Brain microvascular endothelial cell (primary cell): ENCODE measurements around the gene UPK3BL2.
"Not testable (repeated sequence)": the region's sequence is repeated elsewhere in the genome, so short reads cannot be mapped to it uniquely, and the experiment has no call there.

ENCODE experiments used
- DNase-seq: peaks from one replicate; pipeline ENCODE4 v3.0.0-alpha.2; 2020
- H3K27ac ChIP-seq: fragments of 250-450 bp; sonication (Bioruptor Pico); 2 replicates; pipeline ENCODE4 v1.5.1; 2020; ENCODE audit warnings: mild to moderate bottlenecking, moderate library complexity
- H3K27me3 ChIP-seq: fragments of 250-450 bp; sonication (Bioruptor Pico); replicated peaks from 2 replicates; pipeline ENCODE4 v1.5.1; 2020; ENCODE audit warnings: mild to moderate bottlenecking
- H3K36me3 ChIP-seq: fragments of 250-450 bp; sonication (Bioruptor Pico); replicated peaks from 2 replicates; pipeline ENCODE4 v1.5.1; 2020; ENCODE audit warnings: mild to moderate bottlenecking
- H3K4me3 ChIP-seq: 2 replicates; pipeline ENCODE4 v1.5.1; 2011; ENCODE audit warnings: low read depth, mild to moderate bottlenecking, control low read depth, low read length, moderate library complexity
- CTCF ChIP-seq: IDR thresholded peaks from 2 replicates; pipeline ENCODE4 v1.5.1; 2011; ENCODE audit warnings: low read depth, mild to moderate bottlenecking, moderate library complexity, low read length, control low read depth, inconsistent platforms; ENCODE audit errors: missing control alignments
- in situ Hi-C: cut with HindIII; loops from 2 replicates; pipeline ENCODE4 v1.10.0; 2017; ENCODE audit warnings: low sequenced_read_pairs, low pct_ligation_motif_present

UPK3BL2 gene, protein sequence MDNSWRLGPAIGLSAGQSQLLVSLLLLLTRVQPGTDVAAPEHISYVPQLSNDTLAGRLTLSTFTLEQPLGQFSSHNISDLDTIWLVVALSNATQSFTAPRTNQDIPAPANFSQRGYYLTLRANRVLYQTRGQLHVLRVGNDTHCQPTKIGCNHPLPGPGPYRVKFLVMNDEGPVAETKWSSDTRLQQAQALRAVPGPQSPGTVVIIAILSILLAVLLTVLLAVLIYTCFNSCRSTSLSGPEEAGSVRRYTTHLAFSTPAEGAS

DNA sequence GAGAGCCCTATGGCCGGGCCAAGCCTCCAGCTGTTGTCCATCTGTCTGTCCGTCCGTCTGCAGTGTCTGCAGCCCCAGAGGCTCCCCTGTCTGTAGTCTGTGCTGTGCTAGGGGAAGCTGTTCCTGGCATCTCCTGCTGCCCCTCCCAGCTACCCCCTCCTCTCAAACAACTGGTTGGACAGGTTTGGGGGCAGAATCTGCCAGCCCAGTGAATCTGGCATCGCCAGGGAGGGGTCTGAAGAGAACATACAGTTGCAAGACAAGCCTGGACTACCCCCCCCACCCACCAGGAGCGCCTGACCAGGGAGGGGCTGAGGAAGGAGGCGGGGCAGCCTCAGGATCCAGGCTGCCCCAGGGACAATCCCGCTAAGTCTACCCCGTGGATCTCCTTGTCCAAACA is at the start of gene UPK3BL2:
TSS of gene UPK3BL2 (minus strand) at position 101 of the 400 bp plus-strand sequence. CDS start at position 41, 60 bp downstream.
- DNase-seq, in situ Hi-C loops, H3K27ac ChIP-seq, H3K36me3 ChIP-seq, H3K4me3 ChIP-seq, H3K27me3 ChIP-seq: not testable (repeated sequence)

DNA sequence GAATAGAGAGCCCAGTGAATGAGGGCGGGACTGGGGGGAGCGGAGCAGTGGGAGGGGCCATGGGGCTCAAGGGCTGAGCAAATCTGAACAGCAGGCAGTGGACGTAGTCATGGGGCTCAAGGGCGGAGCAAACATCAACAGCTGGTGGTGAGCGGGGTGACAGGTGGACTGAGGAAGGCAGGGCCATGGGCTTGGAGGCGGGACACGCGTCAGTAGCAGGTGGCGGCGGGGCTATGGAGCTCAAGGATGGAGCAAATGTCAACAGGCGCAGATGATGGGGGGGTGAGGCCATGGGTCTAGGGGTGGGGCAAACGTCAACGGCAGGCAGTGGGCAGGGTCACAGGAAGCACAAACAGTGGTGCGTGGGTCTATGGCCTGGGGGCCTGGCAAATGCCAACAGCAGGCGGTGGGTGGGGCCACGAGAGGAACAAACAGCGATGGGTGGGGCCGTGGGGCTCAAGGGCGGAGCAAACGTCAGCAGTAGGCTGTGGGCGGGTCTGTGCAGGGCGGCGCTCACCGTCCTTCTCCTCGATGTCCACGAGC is 49.1 kb upstream of the UPK3BL2 start:
- in situ Hi-C loops, H3K4me3 ChIP-seq, H3K27me3 ChIP-seq, H3K36me3 ChIP-seq, DNase-seq, H3K27ac ChIP-seq: not testable (repeated sequence)

GRCh38 chr7:102589857-102590256 is 46.4 kb upstream of the UPK3BL2 start:
- H3K27me3 ChIP-seq, H3K27ac ChIP-seq, DNase-seq, H3K4me3 ChIP-seq, H3K36me3 ChIP-seq, in situ Hi-C loops: not testable (repeated sequence)

- H3K36me3 ChIP-seq, H3K4me3 ChIP-seq, H3K27me3 ChIP-seq, DNase-seq, in situ Hi-C loops, H3K27ac ChIP-seq: not testable (repeated sequence)
These were observed 40.0 kb upstream of the UPK3BL2 start for GRCh38 chr7:102583495-102583894.

DNA sequence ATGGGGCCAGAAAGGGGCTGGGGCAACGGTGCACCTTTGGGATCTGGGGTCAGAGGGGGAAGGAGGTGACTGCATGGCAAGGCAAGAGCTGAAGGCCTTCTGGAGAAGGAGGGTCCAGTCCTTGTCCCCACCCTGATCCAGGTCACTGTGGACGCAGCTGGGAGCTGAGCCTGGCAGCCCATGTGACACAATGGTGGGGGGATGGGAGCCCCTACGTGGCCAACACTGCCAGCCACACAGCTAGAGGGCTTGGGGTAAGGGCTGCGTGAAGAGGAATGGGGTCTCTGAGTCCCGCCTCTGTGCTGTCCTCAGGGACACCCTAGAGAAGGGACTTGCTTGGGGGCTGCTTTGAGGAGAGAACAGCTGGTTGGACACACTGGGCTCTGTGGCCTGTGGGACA is 38.2 kb upstream of the UPK3BL2 start:
- H3K27me3 ChIP-seq, in situ Hi-C loops: not testable (repeated sequence)

GRCh38 chr7:102578486-102578885 is 35.0 kb upstream of the UPK3BL2 start:
- H3K36me3 ChIP-seq, H3K27me3 ChIP-seq, H3K4me3 ChIP-seq, H3K27ac ChIP-seq, in situ Hi-C loops, DNase-seq: not testable (repeated sequence)

More for the DNA sequence above, 38.2 kb upstream of the UPK3BL2 start:
- H3K27ac ChIP-seq, H3K36me3 ChIP-seq, DNase-seq, H3K4me3 ChIP-seq: not testable (repeated sequence)

GRCh38 chr7:102577315-102578240 is 34.1 kb upstream of the UPK3BL2 start:
- H3K27ac ChIP-seq, H3K4me3 ChIP-seq, H3K27me3 ChIP-seq, in situ Hi-C loops, H3K36me3 ChIP-seq, DNase-seq: not testable (repeated sequence)

GRCh38 chr7:102576363-102576762 is 32.9 kb upstream of the UPK3BL2 start:
- H3K27me3 ChIP-seq, H3K27ac ChIP-seq, H3K36me3 ChIP-seq, in situ Hi-C loops, H3K4me3 ChIP-seq, DNase-seq: not testable (repeated sequence)

DNA sequence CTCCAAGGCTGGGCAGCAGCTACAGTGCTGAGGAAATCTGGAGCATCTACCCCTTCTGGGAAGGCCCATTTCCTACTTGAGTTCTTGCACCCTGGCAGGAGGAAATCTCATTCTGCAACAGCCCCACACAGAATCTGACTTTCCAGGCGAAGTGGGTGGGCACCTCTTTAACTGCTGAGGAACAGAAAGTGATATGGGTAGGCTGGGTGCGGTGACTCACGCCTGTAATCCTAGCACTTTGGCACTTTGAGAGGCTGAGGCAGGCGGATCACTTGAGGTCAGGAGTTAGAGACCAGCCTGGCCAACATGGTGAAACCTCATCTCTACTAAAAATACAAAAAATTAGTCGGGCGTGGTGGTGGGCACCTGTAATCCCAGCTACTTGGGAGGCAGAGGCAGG is 31.1 kb upstream of the UPK3BL2 start:
- in situ Hi-C loops, DNase-seq, H3K36me3 ChIP-seq: not testable (repeated sequence)

DNA sequence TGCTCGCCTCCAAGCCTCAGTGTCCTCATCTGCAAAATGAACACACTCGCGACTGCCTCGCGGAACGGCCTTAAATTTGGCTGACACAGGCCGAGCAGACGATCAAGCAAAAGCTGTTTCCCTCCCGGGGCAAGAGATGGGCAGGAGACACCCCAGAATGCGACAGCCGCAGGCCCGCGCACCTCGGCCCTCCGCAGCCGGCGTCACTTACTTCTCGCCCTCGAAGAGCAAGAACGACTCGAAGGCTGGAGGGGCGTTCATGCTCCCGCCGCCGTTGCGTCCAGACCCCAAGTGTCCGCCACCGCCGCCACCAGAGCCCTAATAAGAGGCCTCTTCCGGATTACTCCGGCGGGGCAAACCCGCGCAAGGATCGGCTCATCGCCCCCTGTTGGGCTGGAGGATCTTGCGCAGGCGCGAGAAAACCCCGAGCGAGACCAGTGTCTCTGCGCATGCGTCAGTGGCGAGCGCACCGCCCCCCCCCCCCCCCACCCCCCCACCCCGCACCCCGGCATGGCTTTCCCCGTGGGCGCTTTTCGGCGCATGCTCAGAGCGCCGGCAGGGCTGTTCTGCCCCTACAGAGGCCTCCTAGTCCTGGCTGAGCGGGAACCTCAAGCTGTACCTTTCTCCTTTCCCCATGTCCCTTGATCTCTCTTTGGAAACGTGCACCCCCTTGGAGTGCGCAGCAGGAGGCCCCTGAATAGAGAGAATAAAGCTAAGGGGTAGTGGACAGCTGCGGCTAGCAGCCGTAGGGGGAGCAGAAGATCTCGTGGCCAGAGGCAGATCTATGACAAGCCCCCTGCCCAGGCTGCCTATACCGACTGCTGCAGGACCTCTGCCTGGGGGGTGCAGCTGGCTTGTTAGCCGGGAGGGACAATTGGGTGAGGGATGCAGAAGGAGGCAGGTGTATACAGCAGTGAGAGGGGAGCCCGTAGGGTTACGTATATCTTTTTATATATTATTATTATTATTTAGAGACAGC is 29.1 kb upstream of the UPK3BL2 start, which contains the start of gene POLR2J3:
TSS of gene POLR2J3 (minus strand) at position 323 of the 979 bp plus-strand sequence. CDS start at position 261, 62 bp downstream.
- peak within 1 kb of the TSS; percentile 61 for H3K4me3 ChIP-seq
- H3K27me3 ChIP-seq, H3K36me3 ChIP-seq, in situ Hi-C loops: not testable (repeated sequence)
- peak; percentile 99 for DNase-seq
- TF ChIP-seq CTCF, result peak; percentile 57
- peak within 1 kb of the TSS; percentile 70 for H3K27ac ChIP-seq

More for the DNA sequence above, 31.1 kb upstream of the UPK3BL2 start:
- not testable (repeated sequence) for H3K4me3 ChIP-seq, H3K27me3 ChIP-seq, H3K27ac ChIP-seq

GRCh38 chr7:102568620-102569019 is 25.1 kb upstream of the UPK3BL2 start:
- H3K36me3 ChIP-seq, H3K4me3 ChIP-seq, H3K27ac ChIP-seq, in situ Hi-C loops, DNase-seq, H3K27me3 ChIP-seq: not testable (repeated sequence)

DNA sequence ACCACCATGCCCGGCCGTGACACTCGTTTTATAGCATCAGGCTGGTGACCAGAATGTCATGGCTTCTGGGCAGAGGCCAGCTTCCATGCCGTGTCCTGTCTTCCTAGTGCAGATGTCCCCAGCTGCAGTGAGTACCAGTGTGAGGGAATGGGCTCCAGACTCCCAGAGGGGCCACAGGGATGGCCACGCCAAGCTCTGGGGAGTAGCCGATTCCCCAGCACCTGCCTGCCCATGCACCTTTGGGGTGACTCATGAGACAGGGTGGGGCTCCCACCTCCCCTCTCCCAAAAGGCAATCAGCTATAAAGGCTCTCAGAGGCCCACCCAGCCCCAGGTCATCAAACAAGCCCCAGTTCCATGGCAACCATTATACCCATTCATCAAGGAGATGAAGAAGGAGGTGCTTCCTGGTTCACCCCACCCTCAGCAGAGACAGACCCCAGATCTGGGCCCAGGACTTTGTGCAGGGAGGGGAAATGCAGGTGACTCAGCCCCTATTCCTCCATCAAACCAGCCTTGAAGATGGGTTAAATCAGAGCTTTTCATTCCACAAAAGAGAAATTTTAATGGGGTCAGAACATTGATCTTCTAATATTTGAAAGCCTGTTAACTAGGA is 7.4 kb upstream of the UPK3BL2 start, which contains the start of gene SPDYE2:
TSS of gene SPDYE2 (plus strand) at position 419 of the 615 bp plus-strand sequence. CDS start 2,030 bp downstream, outside the sequence.
- H3K27ac ChIP-seq, in situ Hi-C loops, H3K4me3 ChIP-seq, H3K36me3 ChIP-seq, H3K27me3 ChIP-seq, DNase-seq: not testable (repeated sequence)
